GM13977 (cell line): Measurements from ENCODE around the gene COA8.
"Not testable (repeated sequence)": the region's sequence is repeated elsewhere in the genome, so short reads cannot be mapped to it uniquely, and the experiment has no call there.

Experiments used
- DNase-seq: peaks from one replicate; pipeline ENCODE4 v3.0.0; 2012; ENCODE audit warnings: low spot score
- CTCF ChIP-seq: IDR thresholded peaks from 2 replicates; pipeline ENCODE4 v1.5.1; 2012; ENCODE audit warnings: mild to moderate bottlenecking, control low read depth; ENCODE audit not compliant: insufficient read depth; ENCODE audit errors: extremely low read depth, missing control alignments
- in situ Hi-C: fragments of 300-500 bp; cut with MboI; formaldehyde crosslinking; loops from one replicate; pipeline ENCODE4 v1.12.0; 2022; ENCODE audit warnings: low sequenced_read_pairs, low pct_unique_long_range_greater_than_20kb, mixed read lengths, inconsistent platforms; ENCODE audit not compliant: unreplicated experiment

The COA8 gene

GRCh38 chr14:103597623-103598377 lies 35.0 kb downstream of the COA8 start:
- TF ChIP-seq CTCF: no peak
- in situ Hi-C loops: no loop called here
- no peak for DNase-seq

DNA sequence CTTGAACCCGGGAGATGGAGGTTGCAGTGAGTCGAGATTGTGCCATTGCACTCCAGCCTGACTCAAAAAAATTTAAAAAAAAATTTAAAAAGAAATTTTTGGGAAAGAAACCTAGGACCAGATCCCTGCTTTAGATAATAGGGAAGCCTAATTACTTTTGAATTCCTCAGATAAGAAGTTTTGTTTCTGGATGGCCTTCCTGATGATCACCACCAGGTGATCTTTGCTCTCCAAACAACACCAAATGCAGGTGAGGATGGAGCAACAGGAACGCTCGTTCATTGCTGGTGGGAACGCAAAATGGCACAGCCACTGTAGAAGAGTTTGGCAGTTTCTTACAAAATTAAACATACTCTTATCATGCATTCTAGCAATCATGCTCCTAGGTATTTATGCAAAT lies 37.7 kb downstream of the COA8 start:
- DNase-seq: no peak
- in situ Hi-C loops: no loop called here
- no peak for TF ChIP-seq CTCF

GRCh38 chr14:103604620-103605019 lies 41.9 kb downstream of the COA8 start:
- no peak for TF ChIP-seq CTCF
- in situ Hi-C loops: no loop called here
- DNase-seq: no peak

DNA sequence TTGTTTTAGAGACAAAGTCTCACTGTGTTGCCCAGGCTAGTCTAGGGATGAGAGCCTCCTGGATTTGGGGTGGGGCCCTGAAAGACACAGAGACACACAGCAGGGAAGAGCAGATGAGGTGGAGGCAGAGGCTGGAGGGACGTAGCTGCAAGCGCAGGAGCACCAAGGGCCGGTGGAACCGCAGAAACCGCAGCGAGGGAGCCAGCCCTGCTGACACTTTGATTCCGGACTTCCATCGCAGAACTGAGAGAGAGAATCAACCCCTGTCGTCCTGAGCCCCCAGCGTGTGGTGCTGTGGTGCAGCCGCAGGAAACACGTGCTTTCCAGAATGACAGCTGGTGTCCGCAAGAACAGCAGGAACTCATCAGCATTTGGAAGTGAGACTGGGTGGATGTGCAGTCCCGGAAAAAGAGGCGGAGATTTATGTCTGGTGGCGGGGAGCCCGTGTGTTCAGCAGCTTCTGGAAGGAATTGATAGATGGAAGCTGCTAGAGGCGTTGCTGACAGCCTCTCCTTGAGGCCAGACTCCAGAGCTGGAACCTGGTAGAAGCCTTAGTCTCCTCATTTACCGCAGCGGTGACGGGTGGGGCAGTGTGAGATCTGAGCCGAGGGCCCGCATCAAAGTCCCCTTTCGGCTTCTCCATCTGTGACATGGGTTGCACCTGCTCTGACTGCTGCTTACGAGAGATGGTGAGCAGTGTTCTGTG lies 44.4 kb downstream of the COA8 start:
- in situ Hi-C loops: no loop called here
- TF ChIP-seq CTCF: peak; percentile 42
- peak; percentile 62 for DNase-seq

DNA sequence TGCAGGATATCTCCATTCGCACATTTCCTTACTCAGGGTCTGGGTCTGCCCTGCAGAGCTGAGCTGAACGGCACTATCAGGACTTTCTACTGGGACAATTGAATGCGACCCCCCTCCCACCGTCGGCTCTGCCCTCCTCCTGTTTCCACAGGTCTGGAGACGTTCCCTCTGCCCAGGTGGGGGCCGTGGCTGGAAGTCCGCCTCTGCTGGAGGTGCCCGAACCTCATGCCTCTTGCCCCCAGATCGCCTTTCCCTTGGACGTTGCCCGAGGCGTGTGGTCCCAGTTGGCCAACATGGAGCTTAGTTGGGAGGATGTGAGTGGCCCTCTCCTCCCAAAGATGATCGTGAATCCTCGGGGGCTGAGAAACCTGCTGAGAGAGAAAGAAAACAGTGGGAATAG lies 45.1 kb downstream of the COA8 start:
- in situ Hi-C loops: no loop called here
- no peak for TF ChIP-seq CTCF
- DNase-seq: no peak

GRCh38 chr14:103609081-103609480 lies 46.3 kb downstream of the COA8 start:
- in situ Hi-C loops, DNase-seq: not testable (repeated sequence)

- TF ChIP-seq CTCF: no peak
- no peak for DNase-seq
- in situ Hi-C loops: no loop called here
Observed at GRCh38 chr14:103611215-103611614, 48.5 kb downstream of the COA8 start.
